Natural killer cell (primary cell): Measurements from ENCODE around the gene SLC38A2. TPM values are rescaled to one million over a fixed set of nuclear protein-coding genes. Genes with fewer than 3 reads are reported as not detected.

Source experiments
- ATAC-seq, 3 donors: fragments of 150-1000 bp in 2 of 3; fragments of 200-7000 bp in 1 of 3; cut with Tn5 transposase; 1 replicate in 1 of 3; 2 replicates in 2 of 3; pipeline ENCODE4 v1.10.0; 2021; ENCODE audit warnings: mild to moderate bottlenecking in 2 of 3, moderate library complexity in 2 of 3
- DNase-seq, 2 donors: peaks; one replicate each; pipeline versions ENCODE4 v3.0.0 to v3.0.0-alpha.2; 2013 to 2021; ENCODE audit warnings: mixed read lengths in 1 of 2
- H3K27ac ChIP-seq: one replicate; pipeline ENCODE4 v1.5.1; 2013; ENCODE audit warnings: mild to moderate bottlenecking, low read length
- H3K27me3 ChIP-seq: one replicate; pipeline ENCODE4 v1.6.1; 2013; ENCODE audit warnings: low read length; ENCODE audit not compliant: control insufficient read depth, insufficient read depth
- H3K36me3 ChIP-seq: one replicate; pipeline ENCODE4 v1.6.1; 2013; ENCODE audit warnings: low read length; ENCODE audit not compliant: control insufficient read depth, insufficient read depth
- H3K4me1 ChIP-seq: one replicate; pipeline ENCODE4 v1.6.1; 2013; ENCODE audit warnings: low read length; ENCODE audit not compliant: control insufficient read depth, insufficient read depth
- H3K4me3 ChIP-seq: one replicate; pipeline ENCODE4 v1.5.1; 2013; ENCODE audit warnings: low read length
- H3K9me3 ChIP-seq: one replicate; pipeline ENCODE4 v1.6.1; 2013; ENCODE audit warnings: low read length; ENCODE audit not compliant: control insufficient read depth, insufficient read depth
- H3K27ac Mint-ChIP-seq, 2 donors: one replicate each; pipeline ENCODE4 v1.8.0; 2022; ENCODE audit warnings: mild to moderate bottlenecking in 2 of 2, mixed read lengths in 2 of 2, moderate library complexity in 1 of 2
- H3K27me3 Mint-ChIP-seq, 2 donors: one replicate each; pipeline ENCODE4 v1.8.0; 2022; ENCODE audit warnings: low read depth in 2 of 2, mixed read lengths in 2 of 2
- H3K36me3 Mint-ChIP-seq: one replicate; pipeline ENCODE4 v1.8.0; 2022; ENCODE audit warnings: mixed read lengths
- H3K4me1 Mint-ChIP-seq, 2 donors: one replicate each; pipeline ENCODE4 v1.8.0; 2022; ENCODE audit warnings: mixed read lengths in 2 of 2
- H3K4me3 Mint-ChIP-seq: one replicate; pipeline ENCODE4 v1.8.0; 2022; ENCODE audit warnings: mild to moderate bottlenecking, moderate library complexity, mixed read lengths
- H3K9me3 Mint-ChIP-seq, 2 donors: one replicate each; pipeline ENCODE4 v1.8.0; 2022; ENCODE audit warnings: mixed read lengths in 2 of 2
- CTCF ChIP-seq: fragments of 200-600 bp; IDR thresholded peaks from one replicate; pipeline ENCODE4 v1.8.0; 2022; ENCODE audit warnings: antibody characterized with exemption
- WGBS: methylation state at CpG from one replicate; pipeline ENCODE4 v1.1.7; 2013; ENCODE audit warnings: missing lambda C conversion rate; ENCODE audit not compliant: insufficient coverage; 5-methylcytosine and 5-hydroxymethylcytosine counted together
- intact Hi-C: fragments of 100-400 bp; cut with micrococcal nuclease; formaldehyde crosslinking; loops from one replicate; pipeline ENCODE4 v1.14.2; 2022
- total RNA-seq, 4 donors: library from RNA; stranded (reverse); fragments of 120-200 nt in 1 of 4; gene quantifications; one replicate each; pipeline versions ENCODE4 v1.2.3 to v1.2.4, GENCODE V29; 2013 to 2022

SLC38A2 gene
- total RNA-seq, 3 donors from 2014 or later (not counting 1 experiment from before 2014, with no cell fraction given): 131 to 241 (median 167) TPM

GRCh38 chr12:46318037-46318436, 54.5 kb downstream of the SLC38A2 start:
- H3K27ac Mint-ChIP-seq: no peak overlapping the region
- TF ChIP-seq CTCF: no peak
- no peak overlapping the region for H3K27ac ChIP-seq
- DNase-seq: no peak
- H3K36me3 Mint-ChIP-seq: peaks cover 7% of the 10 kb centered on the region
- ATAC-seq: no peak
- H3K4me1 ChIP-seq: no peaks in the 10 kb centered on the region
- intact Hi-C loops: no loop called here
- no peaks in the 10 kb centered on the region for H3K9me3 ChIP-seq
- no peak overlapping the region for H3K4me3 ChIP-seq
- H3K4me3 Mint-ChIP-seq: no peak overlapping the region
- no peaks in the 10 kb centered on the region for H3K27me3 ChIP-seq
- no peaks in the 10 kb centered on the region for H3K4me1 Mint-ChIP-seq
- H3K9me3 Mint-ChIP-seq: no peaks in the 10 kb centered on the region
- H3K36me3 ChIP-seq: no peaks in the 10 kb centered on the region
- H3K27me3 Mint-ChIP-seq: peaks cover 8 to 25% of the 10 kb centered on the region in 2 donors
- 81% methylated on average over 5 of the region's 5 CpGs for WGBS

Other genes with a start within 250 kb of the SLC38A2 start
- 100 to 1,000 TPM; 295 to 385 (median 354) TPM for gene SLC38A1, start 103.7 kb downstream of the SLC38A2 start, total RNA-seq